HFFc6 (cell line): ENCODE data around the gene AP1S1. TPM values are rescaled to one million over a fixed set of nuclear protein-coding genes. Genes with fewer than 3 reads are reported as not detected.
A peak's percentile ranks its signal among the peaks of the same experiment; 100 is the strongest.

Source experiments
- DNase-seq: peaks from one replicate; pipeline ENCODE4 v3.0.0-alpha.2; 2018
- H3K27ac Mint-ChIP-seq: 2 replicates; pipeline ENCODE4 v1.8.0; 2020; ENCODE audit warnings: mild to moderate bottlenecking, mixed read lengths
- H3K27me3 Mint-ChIP-seq: 2 replicates; pipeline ENCODE4 v1.8.0; 2021; ENCODE audit warnings: mild to moderate bottlenecking, moderate library complexity, mixed read lengths; ENCODE audit not compliant: insufficient read depth
- H3K36me3 Mint-ChIP-seq: 2 replicates; pipeline ENCODE4 v1.8.0; 2021; ENCODE audit warnings: low read depth, mixed read lengths
- H3K4me1 Mint-ChIP-seq: 2 replicates; pipeline ENCODE4 v1.8.0; 2020; ENCODE audit warnings: low read depth, mixed read lengths
- H3K4me3 Mint-ChIP-seq: 2 replicates; pipeline ENCODE4 v1.8.0; 2020; ENCODE audit warnings: mild to moderate bottlenecking, moderate library complexity, mixed read lengths
- H3K9me3 Mint-ChIP-seq: 2 replicates; pipeline ENCODE4 v1.8.0; 2020; ENCODE audit warnings: mild to moderate bottlenecking, mixed read lengths
- total RNA-seq, 6 experiments: library from RNA; stranded (reverse); fragmentation: NEBNext Ultra II Directional; extraction: Animal tissue kit (Norgen Biotek cat#: 25700); gene quantifications; 2 replicates in 1 of 6; 3 replicates in 5 of 6; pipeline ENCODE4 v1.2.3, GENCODE V29; 2021
- TF ChIP-seq, protein P1 (sequence below): fragments of 200-600 bp; sonication (generic); IDR thresholded peaks from 2 replicates; pipeline ENCODE4 v1.5.0; 2021; ENCODE audit warnings: antibody characterized with exemption, mild to moderate bottlenecking

AP1S1 gene
- total RNA-seq, 6 experiments from 2014 or later: 154 to 176 (median 166) TPM

DNA sequence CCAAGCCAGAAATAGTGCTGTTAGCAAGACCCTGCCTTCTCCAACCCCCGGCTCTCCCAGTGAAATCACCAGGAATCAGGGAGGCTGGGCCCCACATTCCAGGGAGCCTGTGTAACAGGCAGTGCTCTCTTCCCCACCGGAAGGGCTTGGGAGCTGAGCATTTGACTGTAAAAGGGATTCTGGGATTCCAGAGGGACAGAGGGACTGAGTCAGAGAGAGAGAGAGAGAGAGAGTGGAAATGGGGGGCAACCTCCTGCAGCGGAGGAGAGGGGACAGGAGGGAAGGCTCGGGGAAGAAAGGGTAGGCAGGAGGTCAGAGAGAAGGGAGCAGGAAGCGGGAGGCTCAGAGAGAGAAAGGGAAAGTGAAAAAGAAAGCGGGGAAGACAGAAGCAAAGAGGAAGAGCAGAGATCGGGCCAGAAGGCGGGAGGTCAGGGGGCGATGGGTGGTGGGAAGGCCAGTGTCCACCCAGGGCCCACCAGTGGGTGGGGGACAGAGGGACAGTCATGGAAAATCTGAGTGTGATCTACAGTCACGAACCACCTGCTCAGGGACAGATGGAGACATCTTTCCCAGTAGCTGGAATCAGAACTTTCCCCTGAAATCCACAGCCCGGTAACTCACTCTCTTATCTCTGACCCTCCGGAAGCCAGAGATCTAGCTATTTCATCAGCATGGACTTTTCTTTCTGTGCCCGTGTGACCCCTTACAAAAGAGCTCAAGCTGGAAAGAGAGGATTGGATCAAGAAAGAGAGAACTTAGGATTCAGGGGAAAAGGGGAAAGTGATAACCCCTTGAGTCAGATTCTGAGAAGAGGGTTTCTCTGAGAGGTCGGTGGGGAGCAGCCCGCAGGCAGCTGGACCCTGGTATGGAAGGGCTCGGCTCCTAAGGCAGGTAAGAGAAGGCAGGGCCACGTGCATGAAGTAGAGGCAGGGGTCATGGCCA, 32.0 kb upstream of the AP1S1 start:
- H3K4me3 Mint-ChIP-seq: peak overlapping the region; percentile 87
- peak; percentile 99 for DNase-seq
- H3K36me3 Mint-ChIP-seq: peaks cover 4% of the 10 kb centered on the region
- H3K27ac Mint-ChIP-seq: peak overlapping the region; percentile 98
- TF ChIP-seq, protein P1, sequence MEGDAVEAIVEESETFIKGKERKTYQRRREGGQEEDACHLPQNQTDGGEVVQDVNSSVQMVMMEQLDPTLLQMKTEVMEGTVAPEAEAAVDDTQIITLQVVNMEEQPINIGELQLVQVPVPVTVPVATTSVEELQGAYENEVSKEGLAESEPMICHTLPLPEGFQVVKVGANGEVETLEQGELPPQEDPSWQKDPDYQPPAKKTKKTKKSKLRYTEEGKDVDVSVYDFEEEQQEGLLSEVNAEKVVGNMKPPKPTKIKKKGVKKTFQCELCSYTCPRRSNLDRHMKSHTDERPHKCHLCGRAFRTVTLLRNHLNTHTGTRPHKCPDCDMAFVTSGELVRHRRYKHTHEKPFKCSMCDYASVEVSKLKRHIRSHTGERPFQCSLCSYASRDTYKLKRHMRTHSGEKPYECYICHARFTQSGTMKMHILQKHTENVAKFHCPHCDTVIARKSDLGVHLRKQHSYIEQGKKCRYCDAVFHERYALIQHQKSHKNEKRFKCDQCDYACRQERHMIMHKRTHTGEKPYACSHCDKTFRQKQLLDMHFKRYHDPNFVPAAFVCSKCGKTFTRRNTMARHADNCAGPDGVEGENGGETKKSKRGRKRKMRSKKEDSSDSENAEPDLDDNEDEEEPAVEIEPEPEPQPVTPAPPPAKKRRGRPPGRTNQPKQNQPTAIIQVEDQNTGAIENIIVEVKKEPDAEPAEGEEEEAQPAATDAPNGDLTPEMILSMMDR: no peak
- H3K27me3 Mint-ChIP-seq: peaks cover 9% of the 10 kb centered on the region
- peaks cover 5% of the 10 kb centered on the region for H3K9me3 Mint-ChIP-seq
- peaks cover 91% of the 10 kb centered on the region for H3K4me1 Mint-ChIP-seq

DNA sequence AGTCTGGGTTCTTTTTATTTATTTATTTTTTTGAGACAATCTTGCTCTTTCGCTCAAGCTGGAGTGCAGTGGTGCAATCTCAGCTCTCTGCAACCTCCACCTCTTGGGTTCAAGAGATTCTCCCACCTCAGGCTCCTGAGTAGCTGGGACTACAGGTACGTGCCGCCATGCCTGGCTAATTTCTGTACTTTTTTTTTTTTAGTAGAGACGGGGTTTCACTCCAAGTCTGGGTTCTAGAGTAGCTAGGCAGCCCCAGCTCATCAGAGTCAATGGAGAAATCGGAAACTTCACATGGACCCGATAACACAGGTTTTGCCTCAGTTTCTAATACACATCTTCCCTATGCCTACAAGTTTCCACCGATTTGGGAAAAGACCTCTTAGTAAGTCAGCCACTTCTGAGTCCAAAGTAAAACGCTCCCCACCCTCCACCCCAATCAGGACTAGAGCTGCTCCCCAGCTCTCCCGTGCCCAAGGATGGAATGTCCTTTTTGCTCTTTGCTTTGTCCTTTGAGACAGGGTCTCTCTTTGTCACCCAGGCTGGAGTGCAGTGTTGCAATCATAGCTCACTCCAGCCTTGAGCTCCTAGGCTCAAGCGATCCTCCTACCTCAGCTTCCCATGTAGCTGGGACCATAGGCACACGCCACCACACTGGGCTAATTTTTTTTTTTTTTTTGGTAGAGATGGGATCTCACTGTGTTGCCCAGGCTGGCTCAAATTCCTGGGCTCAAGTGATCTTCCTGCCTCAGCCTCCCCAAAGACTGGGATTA, 31.2 kb upstream of the AP1S1 start:
- H3K36me3 Mint-ChIP-seq: peaks cover 13% of the 10 kb centered on the region
- H3K4me3 Mint-ChIP-seq: peak overlapping the region; percentile 54
- peak overlapping the region; percentile 98 for H3K27ac Mint-ChIP-seq
- peaks cover 90% of the 10 kb centered on the region for H3K4me1 Mint-ChIP-seq
- TF ChIP-seq, protein P1: no peak
- H3K27me3 Mint-ChIP-seq: peaks cover 18% of the 10 kb centered on the region
- peaks cover 10% of the 10 kb centered on the region for H3K9me3 Mint-ChIP-seq
- DNase-seq: no peak

DNA sequence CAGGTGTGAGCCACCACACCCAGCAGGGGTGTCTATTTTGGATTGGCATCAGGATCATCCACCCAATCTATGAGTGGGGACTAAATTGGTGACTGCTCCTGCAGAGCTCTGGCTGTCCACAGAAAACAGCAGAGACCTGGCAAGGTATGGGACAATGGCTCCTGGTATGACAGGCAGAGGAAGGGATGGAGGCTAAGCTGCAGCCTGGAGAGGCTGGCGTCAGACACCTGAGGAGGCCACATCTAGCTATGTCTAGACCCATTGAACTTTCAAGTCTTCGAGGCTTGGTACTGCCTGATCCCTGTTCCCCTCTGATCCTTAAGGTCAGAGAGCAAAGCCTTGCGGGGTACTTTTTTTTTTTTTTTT, 30.6 kb upstream of the AP1S1 start:
- peaks cover 22% of the 10 kb centered on the region for H3K27me3 Mint-ChIP-seq
- DNase-seq: no peak
- peaks cover 90% of the 10 kb centered on the region for H3K4me1 Mint-ChIP-seq
- H3K27ac Mint-ChIP-seq: peak overlapping the region; percentile 98
- H3K36me3 Mint-ChIP-seq: peaks cover 18% of the 10 kb centered on the region
- no peak overlapping the region; the same call in 1 of the 2 replicates for H3K4me3 Mint-ChIP-seq
- TF ChIP-seq, protein P1: no peak
- H3K9me3 Mint-ChIP-seq: peaks cover 14% of the 10 kb centered on the region

DNA sequence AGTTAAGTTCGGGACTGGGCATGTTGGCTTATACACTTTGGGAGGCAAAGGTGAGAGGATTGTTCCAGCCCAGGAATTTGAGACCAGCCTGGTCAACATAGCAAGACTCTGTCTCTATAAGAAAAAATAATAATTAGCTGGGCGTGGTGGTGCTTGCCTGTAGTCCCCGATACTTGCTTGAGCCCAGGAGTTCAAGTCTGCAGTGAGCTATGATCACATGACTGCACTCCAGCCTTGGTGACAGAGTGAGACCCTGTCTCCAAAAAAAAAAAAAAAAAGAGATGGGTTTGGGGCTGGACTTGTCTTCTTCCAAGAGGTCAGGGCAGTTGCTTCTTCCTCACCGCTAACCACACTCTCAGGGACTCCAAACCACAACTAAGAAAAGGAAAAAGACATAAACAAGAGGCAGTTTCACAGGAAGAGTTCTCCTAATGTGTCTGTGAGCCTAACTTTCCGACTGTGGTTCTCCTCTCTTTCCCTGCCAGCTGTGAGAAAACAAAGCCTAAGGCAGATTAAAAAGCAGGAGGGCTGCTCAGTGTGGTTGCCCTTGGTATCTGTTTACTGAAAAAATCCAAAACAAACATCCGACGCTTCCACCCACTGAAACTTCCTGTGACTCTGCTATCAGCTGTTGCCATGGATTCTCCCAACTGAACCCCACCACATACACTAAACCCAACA, 29.8 kb upstream of the AP1S1 start:
- Mint-ChIP-seq H3K36me3 (peaks cover 25% of the 10 kb centered on the region), H3K27ac (peak overlapping the region; percentile 98), H3K27me3 (peaks cover 29% of the 10 kb centered on the region), H3K9me3 (peaks cover 18% of the 10 kb centered on the region), H3K4me1 (peaks cover 87% of the 10 kb centered on the region), H3K4me3 (peak overlapping the region; percentile 47)
- TF ChIP-seq, protein P1: no peak
- peak; percentile 93 for DNase-seq

DNA sequence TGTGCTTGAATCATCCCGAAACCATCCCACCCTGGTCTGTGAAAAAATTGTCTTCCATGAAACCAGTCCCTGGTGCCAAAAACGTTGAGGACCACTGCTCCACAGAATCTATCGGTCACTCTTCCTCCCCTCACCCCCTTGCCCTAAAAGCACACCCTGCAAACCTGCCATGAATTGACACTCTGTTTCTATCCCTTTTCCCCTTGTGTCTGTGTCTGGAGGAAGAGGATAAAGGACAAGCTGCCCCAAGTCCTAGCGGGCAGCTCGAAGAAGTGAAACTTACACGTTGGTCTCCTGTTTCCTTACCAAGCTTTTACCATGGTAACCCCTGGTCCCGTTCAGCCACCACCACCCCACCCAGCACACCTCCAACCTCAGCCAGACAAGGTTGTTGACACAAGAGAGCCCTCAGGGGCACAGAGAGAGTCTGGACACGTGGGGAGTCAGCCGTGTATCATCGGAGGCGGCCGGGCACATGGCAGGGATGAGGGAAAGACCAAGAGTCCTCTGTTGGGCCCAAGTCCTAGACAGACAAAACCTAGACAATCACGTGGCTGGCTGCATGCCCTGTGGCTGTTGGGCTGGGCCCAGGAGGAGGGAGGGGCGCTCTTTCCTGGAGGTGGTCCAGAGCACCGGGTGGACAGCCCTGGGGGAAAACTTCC, 28.2 kb upstream of the AP1S1 start:
- peak overlapping the region; percentile 98 for H3K4me3 Mint-ChIP-seq
- H3K36me3 Mint-ChIP-seq: peaks cover 41% of the 10 kb centered on the region
- peak; percentile 77 for DNase-seq
- TF ChIP-seq, protein P1: no peak
- H3K27ac Mint-ChIP-seq: peak overlapping the region; percentile 98
- peaks cover 45% of the 10 kb centered on the region for H3K27me3 Mint-ChIP-seq
- peaks cover 90% of the 10 kb centered on the region for H3K4me1 Mint-ChIP-seq
- peaks cover 34% of the 10 kb centered on the region for H3K9me3 Mint-ChIP-seq
